HG03520 (cell line): ENCODE results near the gene PRPF6.
"Not testable (repeated sequence)": the region's sequence is repeated elsewhere in the genome, so short reads cannot be mapped to it uniquely, and the experiment has no call there.

Experiments used
- ATAC-seq: cut with Tn5 transposase; IDR thresholded peaks from one replicate; pipeline ENCODE4 v1.9.1; 2021; ENCODE audit warnings: mild to moderate bottlenecking, moderate library complexity; ENCODE audit not compliant: unreplicated experiment

PRPF6 gene

GRCh38 chr20:63973160-63973479, 7.8 kb upstream of the PRPF6 start:
- no peak for ATAC-seq

- ATAC-seq = no peak
Observed at GRCh38 chr20:63973636-63974401, 7.1 kb upstream of the PRPF6 start.

GRCh38 chr20:63974402-63975200, 6.3 kb upstream of the PRPF6 start:
- no peak for ATAC-seq

GRCh38 chr20:63976511-63976910, 4.4 kb upstream of the PRPF6 start:
- ATAC-seq = not testable (repeated sequence)

- ATAC-seq = no peak
Observed at GRCh38 chr20:63976980-63977738, 3.8 kb upstream of the PRPF6 start.

- no peak for ATAC-seq
Observed at GRCh38 chr20:63977739-63978276, 3.1 kb upstream of the PRPF6 start.

- ATAC-seq = no peak
Observed at GRCh38 chr20:63978319-63979228, 2.4 kb upstream of the PRPF6 start.

- ATAC-seq = no peak
Observed at GRCh38 chr20:63979229-63979556, 1.7 kb upstream of the PRPF6 start.

GRCh38 chr20:63979557-63980316, 1.2 kb upstream of the PRPF6 start, which contains the start of gene SAMD10:
Gene SAMD10, minus strand, starts transcription at chr20:63979642. Its CDS starts 175 bp downstream, at chr20:63979467.
- no peak for ATAC-seq

GRCh38 chr20:63980317-63980805, 571 bp upstream of the PRPF6 start:
- peak; percentile 3 for ATAC-seq

GRCh38 chr20:63982937-63983336, 2.0 kb downstream of the PRPF6 start:
- ATAC-seq = no peak

GRCh38 chr20:64000906-64001305, 20.0 kb downstream of the PRPF6 start:
- no peak for ATAC-seq

GRCh38 chr20:64001607-64002011, 20.7 kb downstream of the PRPF6 start:
- ATAC-seq = no peak

GRCh38 chr20:64003960-64004725, 23.2 kb downstream of the PRPF6 start:
- no peak for ATAC-seq

- no peak for ATAC-seq
Observed at GRCh38 chr20:64005394-64005793, 24.5 kb downstream of the PRPF6 start.

- no peak for ATAC-seq
Observed at GRCh38 chr20:64006490-64006889, 25.6 kb downstream of the PRPF6 start.

- no peak for ATAC-seq
Observed at GRCh38 chr20:64006902-64007301, 26.0 kb downstream of the PRPF6 start.

- no peak for ATAC-seq
Observed at GRCh38 chr20:64009811-64010387, 29.0 kb downstream of the PRPF6 start.
